HG02840 (cell line): ENCODE measurements around the gene WDR6.
"Not testable (repeated sequence)": the region's sequence is repeated elsewhere in the genome, so short reads cannot be mapped to it uniquely, and the experiment has no call there.

ENCODE experiments used
- ATAC-seq: cut with Tn5 transposase; IDR thresholded peaks from one replicate; pipeline ENCODE4 v1.9.1; 2021; ENCODE audit warnings: mild to moderate bottlenecking, moderate library complexity, moderate number of reproducible peaks; ENCODE audit not compliant: unreplicated experiment, low FRiP score

Gene WDR6

GRCh38 chr3:48991851-48992545 lies 15.2 kb upstream of the WDR6 start:
- no peak for ATAC-seq

GRCh38 chr3:48993834-48994233 lies 13.4 kb upstream of the WDR6 start:
- no peak for ATAC-seq

- ATAC-seq, result no peak
These were observed 10.6 kb upstream of the WDR6 start for GRCh38 chr3:48996640-48997039.

GRCh38 chr3:48997102-48997635 lies 10.0 kb upstream of the WDR6 start:
- no peak for ATAC-seq

GRCh38 chr3:48997714-48998637 lies 9.2 kb upstream of the WDR6 start:
- ATAC-seq, result no peak

- no peak for ATAC-seq
These were observed 7.9 kb upstream of the WDR6 start for GRCh38 chr3:48999085-48999858.

- ATAC-seq, result no peak
These were observed 6.0 kb upstream of the WDR6 start for GRCh38 chr3:49001155-49001554.

- ATAC-seq, result no peak
These were observed 2.6 kb upstream of the WDR6 start for GRCh38 chr3:49004352-49005302.

- ATAC-seq, result no peak
These were observed 1.9 kb upstream of the WDR6 start for GRCh38 chr3:49005303-49005680.

- ATAC-seq, result no peak
These were observed 1.2 kb upstream of the WDR6 start for GRCh38 chr3:49005998-49006397.

- ATAC-seq, result peak; percentile 6
These were observed 653 bp upstream of the WDR6 start for GRCh38 chr3:49006408-49007067.

GRCh38 chr3:49007771-49008528 lies 759 bp downstream of the WDR6 start:
- peak; percentile 31 for ATAC-seq

- not testable (repeated sequence) for ATAC-seq
These were observed 1.4 kb downstream of the WDR6 start for GRCh38 chr3:49008627-49009026.

GRCh38 chr3:49009396-49009795 lies 2.2 kb downstream of the WDR6 start:
- no peak for ATAC-seq

- ATAC-seq, result no peak
These were observed 5.3 kb downstream of the WDR6 start for GRCh38 chr3:49012441-49013017.

GRCh38 chr3:49013113-49013737 lies 6.0 kb downstream of the WDR6 start:
- no peak for ATAC-seq
